ENCODE results near the gene TSR3.

GRCh38 chr16:1377406-1378010 is 25.8 kb upstream of the TSR3 start:
- TF ChIP-seq EZH2 (optimal IDR thresholded peaks at IDR 0.05; ENCODE audit: low read depth, low read length) (no peak), EZH2phosphoT487 (IDR thresholded peaks at IDR 0.05; ENCODE audit: low read length) (no peak)
- TF ChIP-seq, protein P1, sequence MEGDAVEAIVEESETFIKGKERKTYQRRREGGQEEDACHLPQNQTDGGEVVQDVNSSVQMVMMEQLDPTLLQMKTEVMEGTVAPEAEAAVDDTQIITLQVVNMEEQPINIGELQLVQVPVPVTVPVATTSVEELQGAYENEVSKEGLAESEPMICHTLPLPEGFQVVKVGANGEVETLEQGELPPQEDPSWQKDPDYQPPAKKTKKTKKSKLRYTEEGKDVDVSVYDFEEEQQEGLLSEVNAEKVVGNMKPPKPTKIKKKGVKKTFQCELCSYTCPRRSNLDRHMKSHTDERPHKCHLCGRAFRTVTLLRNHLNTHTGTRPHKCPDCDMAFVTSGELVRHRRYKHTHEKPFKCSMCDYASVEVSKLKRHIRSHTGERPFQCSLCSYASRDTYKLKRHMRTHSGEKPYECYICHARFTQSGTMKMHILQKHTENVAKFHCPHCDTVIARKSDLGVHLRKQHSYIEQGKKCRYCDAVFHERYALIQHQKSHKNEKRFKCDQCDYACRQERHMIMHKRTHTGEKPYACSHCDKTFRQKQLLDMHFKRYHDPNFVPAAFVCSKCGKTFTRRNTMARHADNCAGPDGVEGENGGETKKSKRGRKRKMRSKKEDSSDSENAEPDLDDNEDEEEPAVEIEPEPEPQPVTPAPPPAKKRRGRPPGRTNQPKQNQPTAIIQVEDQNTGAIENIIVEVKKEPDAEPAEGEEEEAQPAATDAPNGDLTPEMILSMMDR (IDR thresholded peaks at IDR 0.05; ENCODE audit: low read length) = no peak
